Caco-2 (cell line): ENCODE measurements around the gene PCDHGA6. TPM values are rescaled to one million over a fixed set of nuclear protein-coding genes. Genes with fewer than 3 reads are reported as not detected.
A peak's percentile ranks its signal among the peaks of the same experiment; 100 is the strongest.
"Not testable (repeated sequence)": the region's sequence is repeated elsewhere in the genome, so short reads cannot be mapped to it uniquely, and the experiment has no call there.

Experiments used
- BruUV-seq: library from RNA; stranded (reverse); fragments of 400-500 nt; replicated peaks from 2 replicates; lab custom pipeline; 2021; lab: Mats Ljungman, UMichigan
- CTCF ChIA-PET: fragments of 300-600 bp; sonication (Branson Sonifier 250); formaldehyde crosslinking; loops from one replicate; lab custom pipeline; 2022; ENCODE audit warnings: antibody characterized with exemption; lab: Charles Lee
- POLR2A ChIA-PET: fragments of 300-600 bp; sonication (Branson Sonifier 250); formaldehyde crosslinking; loops from one replicate; lab custom pipeline; 2022; ENCODE audit warnings: antibody characterized with exemption; lab: Charles Lee
- DNase-seq, 2 experiments: peaks; one replicate each; pipeline versions ENCODE4 v3.0.0 to v3.0.0-alpha.2; 2020 to 2022
- H3K27me3 ChIP-seq: replicated peaks from 2 replicates; pipeline ENCODE4 v1.6.0; 2011; ENCODE audit warnings: low read length; ENCODE audit not compliant: control insufficient read depth, insufficient read depth
- H3K36me3 ChIP-seq: 2 replicates; pipeline ENCODE4 v1.5.1; 2011; ENCODE audit warnings: low read length; ENCODE audit not compliant: control insufficient read depth, insufficient read depth
- H3K4me1 ChIP-seq: fragments of 250-450 bp; sonication (Bioruptor Pico); 2 replicates; pipeline ENCODE4 v1.5.1; 2020; ENCODE audit warnings: mild to moderate bottlenecking
- H3K4me3 ChIP-seq: 2 replicates; pipeline ENCODE4 v1.5.1; 2011; ENCODE audit warnings: low read depth, mild to moderate bottlenecking, control low read depth, low read length
- H3K9me3 ChIP-seq: fragments of 250-450 bp; sonication (Bioruptor Pico); 2 replicates; pipeline ENCODE4 v1.5.1; 2020; ENCODE audit warnings: mild to moderate bottlenecking, moderate library complexity
- H3K27ac Mint-ChIP-seq: one replicate; pipeline ENCODE4 v1.8.0; 2022; ENCODE audit warnings: mixed read lengths; ENCODE audit not compliant: unreplicated experiment
- H3K27me3 Mint-ChIP-seq: one replicate; pipeline ENCODE4 v1.8.0; 2022; ENCODE audit warnings: mixed read lengths; ENCODE audit not compliant: insufficient read depth, unreplicated experiment
- H3K36me3 Mint-ChIP-seq: one replicate; pipeline ENCODE4 v1.8.0; 2022; ENCODE audit warnings: mild to moderate bottlenecking, mixed read lengths; ENCODE audit not compliant: insufficient read depth, unreplicated experiment
- H3K4me1 Mint-ChIP-seq: one replicate; pipeline ENCODE4 v1.8.0; 2022; ENCODE audit warnings: low read depth, mixed read lengths; ENCODE audit not compliant: unreplicated experiment
- H3K4me3 Mint-ChIP-seq: one replicate; pipeline ENCODE4 v1.8.0; 2022; ENCODE audit warnings: mild to moderate bottlenecking, moderate library complexity, mixed read lengths; ENCODE audit not compliant: unreplicated experiment
- H3K9me3 Mint-ChIP-seq: one replicate; pipeline ENCODE4 v1.8.0; 2022; ENCODE audit warnings: mixed read lengths; ENCODE audit not compliant: unreplicated experiment
- CTCF ChIP-seq, 2 experiments: fragments of 200-600 bp in 1 of 2; IDR thresholded peaks; 1 replicate in 1 of 2; 2 replicates in 1 of 2; pipeline versions ENCODE4 v1.5.1 to v1.8.0; 2011 to 2022; ENCODE audit warnings: antibody characterized with exemption in 1 of 2, control low read depth in 1 of 2, inconsistent platforms in 1 of 2, low read depth in 1 of 2, low read length in 1 of 2, mild to moderate bottlenecking in 1 of 2, moderate library complexity in 1 of 2; ENCODE audit not compliant: insufficient read depth in 1 of 2, severe bottlenecking in 1 of 2, unreplicated experiment in 1 of 2
- intact Hi-C: fragments of 100-400 bp; cut with micrococcal nuclease; formaldehyde crosslinking; loops from one replicate; pipeline ENCODE4 v1.10.0; 2022; ENCODE audit not compliant: unreplicated experiment
- total RNA-seq: library from RNA; stranded (reverse); gene quantifications from 2 replicates; pipeline ENCODE4 v1.2.3, GENCODE V29; 2022

The PCDHGA6 gene
- total RNA-seq, 1 experiment from 2014 or later: 0.79 TPM

- ChIA-PET POLR2A (interaction anchor here (1.0 kb wide), 1 partner anchor 10 kb away, joined by 9 read pairs; the partner anchor contains the start of gene TAF7), CTCF (interaction anchor here (0.7 to 1.1 kb wide), 3 partner anchors 10 to 233 kb away, joined by 3 to 4 read pairs (median 3); partner anchors contain the start of gene TAF7)
- intact Hi-C loops: no loop called here
- Mint-ChIP-seq H3K4me3 (no peak within 1 kb of the TSS), H3K4me1 (no peaks in the 10 kb centered on the region), H3K36me3 (no peaks in the 10 kb centered on the region), H3K9me3 (no peaks in the 10 kb centered on the region), H3K27ac (no peak within 1 kb of the TSS), H3K27me3 (no peaks in the 10 kb centered on the region)
- TF ChIP-seq CTCF (IDR thresholded peaks at IDR 0.05; ENCODE audit: insufficient read depth in 1 of 2, low read depth in 1 of 2, low read length in 1 of 2, severe bottlenecking in 1 of 2, unreplicated experiment in 1 of 2): peak in 1 of 2 experiments; percentile 15
- Histone ChIP-seq H3K36me3 (no peaks in the 10 kb centered on the region), H3K4me3 (no peak within 1 kb of the TSS), H3K27me3 (no peaks in the 10 kb centered on the region), H3K4me1 (no peaks in the 10 kb centered on the region), H3K9me3 (peaks cover 3% of the 10 kb centered on the region; the same call in 1 of the 2 replicates)
- BruUV-seq: no TSS peak
- no peak for DNase-seq
These were observed 43.2 kb upstream of the PCDHGA6 start, which contains the start of gene PCDHGA1 for GRCh38 chr5:141330299-141331080. Gene PCDHGA1 (plus strand): TSS chr5:141330514.

DNA sequence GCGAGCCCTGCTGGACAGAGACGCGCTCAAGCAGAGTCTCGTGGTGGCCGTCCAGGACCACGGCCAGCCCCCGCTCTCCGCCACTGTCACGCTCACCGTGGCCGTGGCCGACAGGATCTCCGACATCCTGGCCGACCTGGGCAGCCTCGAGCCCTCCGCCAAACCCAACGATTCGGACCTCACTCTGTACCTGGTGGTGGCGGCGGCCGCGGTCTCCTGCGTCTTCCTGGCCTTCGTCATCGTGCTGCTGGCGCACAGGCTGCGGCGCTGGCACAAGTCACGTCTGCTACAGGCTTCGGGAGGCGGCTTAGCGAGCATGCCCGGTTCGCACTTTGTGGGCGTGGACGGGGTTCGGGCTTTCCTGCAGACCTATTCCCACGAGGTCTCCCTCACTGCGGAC, 41.1 kb upstream of the PCDHGA6 start:
- H3K27ac Mint-ChIP-seq, CTCF ChIA-PET, H3K27me3 Mint-ChIP-seq, H3K36me3 Mint-ChIP-seq, POLR2A ChIA-PET, DNase-seq, H3K4me3 Mint-ChIP-seq, H3K4me1 ChIP-seq, H3K9me3 ChIP-seq, H3K36me3 ChIP-seq, intact Hi-C loops, H3K4me3 ChIP-seq, H3K27me3 ChIP-seq, H3K9me3 Mint-ChIP-seq, H3K4me1 Mint-ChIP-seq, BruUV-seq: not testable (repeated sequence)

DNA sequence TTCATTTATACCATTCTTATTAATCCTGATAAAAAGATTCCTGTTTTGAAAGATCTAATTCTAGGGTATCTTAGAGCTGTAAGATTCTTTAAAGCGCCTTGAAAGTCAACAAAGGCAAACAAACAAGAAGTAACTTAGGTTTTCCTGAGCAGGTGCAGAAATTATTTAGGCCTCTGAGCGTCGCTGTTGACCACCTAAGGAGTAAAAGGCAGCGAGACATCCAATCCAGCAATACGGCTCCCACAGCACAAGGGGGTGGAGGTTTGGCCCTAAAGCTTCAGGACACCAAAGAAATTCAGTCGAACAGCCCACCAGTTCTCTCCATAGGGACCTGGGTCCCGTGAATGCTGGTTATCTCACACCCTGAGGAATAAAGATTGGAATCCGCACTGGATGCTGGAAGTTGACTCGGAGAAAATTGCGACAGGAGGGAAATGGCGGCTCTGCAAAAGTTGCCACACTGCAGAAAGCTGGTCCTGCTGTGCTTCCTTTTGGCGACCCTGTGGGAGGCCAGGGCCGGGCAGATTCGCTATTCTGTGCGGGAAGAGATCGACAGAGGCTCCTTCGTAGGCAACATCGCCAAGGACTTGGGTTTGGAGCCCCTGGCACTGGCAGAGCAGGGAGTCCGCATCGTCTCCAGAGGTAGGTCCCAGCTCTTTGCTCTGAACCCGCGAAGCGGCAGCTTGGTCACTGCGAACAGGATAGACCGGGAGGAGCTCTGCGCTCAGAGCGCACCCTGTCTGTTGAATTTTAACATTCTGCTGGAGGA, 35.0 kb upstream of the PCDHGA6 start, which contains the start of gene PCDHGA2:
TSS of gene PCDHGA2 (plus strand) at position 223 of the 769 bp plus-strand sequence.
- H3K4me1 ChIP-seq: no peaks in the 10 kb centered on the region
- H3K9me3 ChIP-seq: peaks cover 3% of the 10 kb centered on the region; the same call in 1 of the 2 replicates
- H3K9me3 Mint-ChIP-seq: peaks cover 24% of the 10 kb centered on the region
- no peak within 1 kb of the TSS for H3K4me3 Mint-ChIP-seq
- no peaks in the 10 kb centered on the region for H3K36me3 Mint-ChIP-seq
- no peaks in the 10 kb centered on the region for H3K27me3 Mint-ChIP-seq
- ChIA-PET POLR2A (no interaction called here), CTCF (interaction anchor here (0.8 kb wide), 1 partner anchor 11 kb away, joined by 3 read pairs; the partner anchor contains the start of gene PCDHGB1)
- no peaks in the 10 kb centered on the region for H3K36me3 ChIP-seq
- H3K4me3 ChIP-seq: no peak within 1 kb of the TSS
- no TSS peak for BruUV-seq
- H3K27me3 ChIP-seq: no peaks in the 10 kb centered on the region
- H3K4me1 Mint-ChIP-seq: no peaks in the 10 kb centered on the region
- H3K27ac Mint-ChIP-seq: no peak within 1 kb of the TSS
- peak in 1 of 2 experiments; percentile 13 for TF ChIP-seq CTCF (IDR thresholded peaks at IDR 0.05; ENCODE audit: insufficient read depth in 1 of 2, low read depth in 1 of 2, low read length in 1 of 2, severe bottlenecking in 1 of 2, unreplicated experiment in 1 of 2)
- intact Hi-C loops: no loop called here
- DNase-seq: no peak

DNA sequence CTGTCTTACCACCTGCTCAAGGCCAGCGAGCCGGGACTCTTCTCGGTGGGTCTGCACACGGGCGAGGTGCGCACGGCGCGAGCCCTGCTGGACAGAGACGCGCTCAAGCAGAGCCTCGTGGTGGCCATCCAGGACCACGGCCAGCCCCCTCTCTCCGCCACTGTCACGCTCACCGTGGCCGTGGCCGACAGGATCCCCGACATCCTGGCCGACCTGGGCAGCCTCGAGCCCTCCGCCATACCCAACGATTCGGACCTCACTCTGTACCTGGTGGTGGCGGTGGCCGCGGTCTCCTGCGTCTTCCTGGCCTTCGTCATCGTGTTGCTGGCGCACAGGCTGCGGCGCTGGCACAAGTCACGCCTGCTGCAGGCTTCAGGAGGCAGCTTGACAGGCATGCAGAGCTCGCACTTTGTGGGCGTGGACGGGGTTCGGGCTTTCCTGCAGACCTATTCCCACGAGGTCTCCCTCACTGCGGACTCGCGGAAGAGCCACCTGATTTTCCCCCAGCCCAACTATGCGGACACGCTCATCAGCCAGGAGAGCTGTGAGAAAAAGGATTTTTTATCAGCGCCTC, 32.8 kb upstream of the PCDHGA6 start:
- DNase-seq, H3K4me3 Mint-ChIP-seq, H3K27ac Mint-ChIP-seq, intact Hi-C loops, H3K9me3 ChIP-seq, H3K4me3 ChIP-seq, CTCF ChIA-PET, H3K27me3 ChIP-seq, H3K36me3 Mint-ChIP-seq, H3K36me3 ChIP-seq, BruUV-seq, H3K4me1 ChIP-seq, H3K4me1 Mint-ChIP-seq, H3K27me3 Mint-ChIP-seq, POLR2A ChIA-PET: not testable (repeated sequence)
- peaks cover 24% of the 10 kb centered on the region for H3K9me3 Mint-ChIP-seq
